GM19452 (cell line): ENCODE measurements around the gene CCNI2.
"Not testable (repeated sequence)": the region's sequence is repeated elsewhere in the genome, so short reads cannot be mapped to it uniquely, and the experiment has no call there.

Experiments used
- ATAC-seq: cut with Tn5 transposase; IDR thresholded peaks from one replicate; pipeline ENCODE4 v1.9.1; 2021; ENCODE audit not compliant: unreplicated experiment

Gene CCNI2

DNA sequence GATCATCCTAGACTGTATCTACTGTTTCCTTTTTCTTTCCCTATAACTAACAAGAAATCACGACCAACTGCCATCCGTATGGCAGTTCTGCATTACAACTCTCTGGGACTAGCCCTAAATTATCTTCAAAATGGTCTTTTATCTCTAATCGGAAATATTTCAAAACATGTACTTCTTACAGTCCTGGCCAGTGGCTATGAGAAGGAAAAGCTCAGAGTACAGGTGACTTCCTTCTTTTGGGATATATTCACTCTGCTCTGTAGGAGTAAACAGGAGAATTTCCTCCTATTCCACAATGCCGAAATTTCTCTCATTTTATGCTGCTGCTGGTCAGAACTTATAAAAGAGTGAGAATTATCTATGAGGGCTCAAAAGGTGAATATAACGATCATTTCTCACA, 31.6 kb downstream of the CCNI2 start:
- no peak for ATAC-seq

- no peak for ATAC-seq
These were observed 32.7 kb downstream of the CCNI2 start for GRCh38 chr5:132779961-132780360.

DNA sequence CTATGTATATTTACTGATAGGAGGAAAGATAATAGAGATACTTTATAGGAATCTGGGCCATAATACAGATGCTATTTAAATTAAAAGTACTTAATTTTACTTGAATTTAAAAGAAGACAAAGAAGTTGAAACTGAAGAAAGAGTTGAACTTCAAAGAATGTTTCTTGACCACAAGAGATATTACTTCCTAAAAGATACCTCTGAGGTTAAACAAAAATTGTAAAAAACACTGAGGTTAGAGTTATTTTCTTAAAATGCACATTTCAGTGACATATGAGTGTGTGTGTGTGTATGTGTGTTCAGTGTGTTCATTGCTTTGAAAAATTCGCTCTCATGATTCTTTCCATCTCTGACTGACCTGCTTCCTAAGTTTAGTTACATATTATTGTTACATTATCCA, 33.4 kb downstream of the CCNI2 start:
- no peak for ATAC-seq

GRCh38 chr5:132781029-132781428, 33.8 kb downstream of the CCNI2 start:
- no peak for ATAC-seq

DNA sequence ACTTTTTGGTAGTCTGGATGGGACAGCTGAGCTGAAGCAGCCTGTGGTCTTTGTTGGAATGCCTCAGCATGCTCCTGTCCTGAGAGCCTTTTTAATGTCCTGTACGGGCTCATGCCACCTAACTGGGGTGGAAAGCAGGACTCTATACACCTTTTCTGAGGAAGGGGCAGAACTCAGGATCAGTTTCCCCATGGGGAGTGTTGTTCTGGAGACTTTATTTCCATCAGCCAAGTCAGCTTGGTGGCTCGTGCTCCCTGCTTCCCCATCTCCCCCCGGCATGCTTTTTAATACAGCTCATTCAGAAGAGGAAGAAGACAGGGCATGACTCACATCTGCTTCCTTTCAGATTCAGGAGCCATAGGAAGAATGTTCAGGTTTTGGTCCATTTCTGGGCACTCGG, 34.9 kb downstream of the CCNI2 start:
- no peak for ATAC-seq

- no peak for ATAC-seq
These were observed 38.1 kb downstream of the CCNI2 start for GRCh38 chr5:132785365-132785764.

DNA sequence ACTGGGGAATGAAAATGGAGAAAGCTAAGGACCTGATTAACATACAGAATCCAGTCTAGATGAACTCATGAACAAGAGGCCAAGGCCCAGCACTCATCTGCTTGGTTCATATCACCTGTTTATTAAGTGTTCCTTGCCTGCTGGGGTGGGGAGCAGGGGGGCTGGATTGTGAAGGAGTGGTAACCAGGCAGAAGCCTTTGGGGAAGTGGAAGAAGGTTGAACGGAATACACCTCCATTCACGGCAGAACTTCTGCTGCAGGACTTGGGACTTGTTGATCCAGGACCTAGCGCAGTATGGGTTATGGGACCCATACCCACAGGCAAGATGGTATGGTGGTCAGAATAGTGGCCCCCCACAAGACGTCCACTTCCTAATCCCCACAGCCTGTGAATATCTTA, 38.6 kb downstream of the CCNI2 start:
- no peak for ATAC-seq

DNA sequence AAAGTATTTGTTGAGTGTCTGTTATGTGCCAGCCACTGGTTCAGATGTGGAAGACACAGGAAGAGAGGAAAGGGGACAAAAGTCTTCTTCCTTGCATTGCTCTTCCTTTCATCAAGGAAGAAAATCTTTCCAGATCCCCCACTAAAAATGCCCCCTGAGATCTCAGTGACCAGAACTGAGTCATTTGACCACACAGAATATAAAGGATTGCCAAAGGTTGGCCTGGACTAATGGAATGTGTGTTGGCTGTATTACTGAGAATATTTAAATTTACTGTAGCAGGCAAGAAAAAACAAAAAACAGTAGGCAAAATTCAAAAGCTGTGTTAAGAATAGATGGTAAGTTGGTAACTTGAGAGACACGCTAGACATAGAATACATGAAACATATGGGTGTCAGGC, 39.9 kb downstream of the CCNI2 start:
- no peak for ATAC-seq

DNA sequence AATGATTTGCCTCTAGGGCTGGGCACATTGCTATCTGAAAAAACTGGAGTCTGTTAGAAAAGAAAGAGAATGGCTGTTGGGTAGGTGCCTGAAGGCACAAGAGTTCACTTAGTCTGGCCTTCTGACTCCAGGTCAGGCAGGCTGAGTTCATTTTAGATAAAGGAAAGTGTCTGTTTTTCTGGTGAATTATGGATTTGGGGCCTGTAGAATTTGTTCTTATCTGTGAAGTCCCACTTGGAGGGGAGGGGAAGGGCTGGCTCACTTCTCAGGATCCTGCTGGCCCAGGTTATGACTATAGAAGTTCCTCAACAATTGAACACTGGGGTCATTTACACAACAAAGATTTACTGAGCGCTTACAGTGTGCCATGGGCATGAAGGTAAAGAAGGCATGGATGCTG, 41.3 kb downstream of the CCNI2 start:
- no peak for ATAC-seq

DNA sequence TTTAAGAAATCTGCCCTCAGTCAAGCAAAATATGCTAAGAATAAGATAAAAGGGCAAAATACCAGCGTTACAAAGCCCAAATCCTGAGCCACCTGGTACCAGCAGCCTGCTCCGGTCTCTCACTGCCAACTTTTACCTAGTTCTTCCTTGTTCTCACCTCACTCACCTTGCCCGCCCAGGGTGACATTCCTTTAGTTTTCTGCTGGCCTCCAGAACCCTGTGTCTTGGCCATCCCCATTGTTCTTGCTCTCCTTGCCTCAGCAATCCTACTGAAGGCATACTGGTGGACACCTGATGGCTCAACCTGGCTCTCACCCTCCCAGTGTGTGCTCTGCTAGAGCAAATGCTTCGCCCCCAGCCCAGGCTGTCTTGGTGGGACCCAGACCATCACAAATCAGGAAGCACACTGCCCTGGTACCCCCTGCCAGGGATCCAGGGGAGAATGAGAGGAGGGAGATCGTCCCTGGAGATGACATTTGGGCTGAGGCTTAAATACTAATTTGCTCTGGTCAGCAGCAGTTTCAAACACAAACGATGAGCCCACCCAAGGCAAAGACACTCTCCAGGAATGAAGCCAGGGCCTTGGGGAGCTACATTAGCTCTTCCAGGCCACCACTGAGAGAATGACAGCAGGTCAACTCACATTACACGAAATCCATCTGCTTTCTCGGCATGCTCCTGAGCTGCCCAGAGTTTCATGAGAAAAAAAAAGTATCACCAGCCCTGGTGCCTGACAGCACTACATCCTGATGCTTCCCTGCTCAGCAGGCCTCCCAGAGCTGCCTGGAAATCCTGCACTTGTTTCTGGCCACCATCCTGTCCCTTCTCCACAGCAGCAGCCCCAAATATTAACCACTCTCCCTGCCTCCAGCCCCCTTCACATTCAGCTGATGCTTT, 42.0 kb downstream of the CCNI2 start:
- no peak for ATAC-seq

GRCh38 chr5:132790201-132790865, 43.1 kb downstream of the CCNI2 start:
- no peak for ATAC-seq

DNA sequence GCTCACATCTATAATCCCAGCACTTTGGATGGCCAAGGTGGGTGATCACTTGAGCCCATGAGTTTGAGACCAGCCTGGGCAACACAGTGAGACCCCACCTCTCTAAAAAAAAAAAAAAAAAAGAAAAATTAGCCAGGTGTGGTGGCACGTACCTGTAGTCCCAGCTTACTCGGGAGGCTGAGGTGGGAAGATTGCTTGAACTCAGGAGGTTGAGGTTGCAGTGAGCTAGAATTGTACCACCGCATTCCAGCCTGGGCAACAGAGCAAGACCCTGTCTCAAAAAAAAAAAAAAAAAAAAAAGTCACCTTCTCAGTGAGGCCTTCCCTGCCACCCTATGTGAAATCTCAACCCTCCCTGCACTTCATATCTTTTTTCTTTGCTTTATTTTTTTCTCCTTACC, 43.8 kb downstream of the CCNI2 start:
- no peak for ATAC-seq

- ATAC-seq = no peak
These were observed 50.4 kb downstream of the CCNI2 start for GRCh38 chr5:132797651-132798050.

DNA sequence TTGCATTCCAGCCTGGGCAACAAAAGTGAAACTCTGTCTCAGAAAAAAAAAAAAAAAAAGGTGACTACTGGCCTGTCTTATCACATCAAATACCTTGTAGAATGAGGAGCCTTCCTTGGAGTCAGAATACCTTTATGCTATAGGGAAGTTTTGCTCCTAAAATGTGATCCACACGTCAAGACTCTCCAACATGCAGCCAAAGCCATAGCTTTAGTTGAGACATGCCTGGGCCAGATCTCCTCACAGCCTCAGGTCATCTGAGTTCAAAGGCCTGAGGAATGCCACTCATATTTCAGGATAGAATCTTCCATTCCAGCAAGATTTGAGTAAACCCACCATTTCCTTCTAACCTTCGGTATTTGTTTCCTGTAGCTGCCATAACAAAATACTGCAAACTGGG, 52.2 kb downstream of the CCNI2 start:
- ATAC-seq = no peak

DNA sequence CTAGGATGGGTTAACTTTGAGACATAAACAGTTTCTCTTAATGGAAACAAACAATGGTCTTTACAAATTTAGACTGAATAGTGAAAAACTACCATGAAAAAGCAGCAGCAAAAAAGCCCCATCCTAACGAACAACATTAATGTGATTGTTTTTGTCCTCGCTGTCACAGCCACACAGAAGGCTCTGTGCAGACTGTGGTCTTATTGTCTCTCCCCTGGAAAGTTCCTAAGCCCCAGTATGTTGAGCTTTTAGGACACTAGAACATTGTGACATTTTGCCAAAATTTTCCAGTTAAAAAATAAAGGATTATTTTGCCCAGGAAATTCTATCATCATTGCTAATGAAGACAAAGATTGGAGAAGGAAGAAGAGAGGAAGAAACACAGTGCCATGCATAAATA, 53.3 kb downstream of the CCNI2 start:
- ATAC-seq = no peak

- ATAC-seq = no peak
These were observed 54.9 kb downstream of the CCNI2 start for GRCh38 chr5:132802044-132802684.

DNA sequence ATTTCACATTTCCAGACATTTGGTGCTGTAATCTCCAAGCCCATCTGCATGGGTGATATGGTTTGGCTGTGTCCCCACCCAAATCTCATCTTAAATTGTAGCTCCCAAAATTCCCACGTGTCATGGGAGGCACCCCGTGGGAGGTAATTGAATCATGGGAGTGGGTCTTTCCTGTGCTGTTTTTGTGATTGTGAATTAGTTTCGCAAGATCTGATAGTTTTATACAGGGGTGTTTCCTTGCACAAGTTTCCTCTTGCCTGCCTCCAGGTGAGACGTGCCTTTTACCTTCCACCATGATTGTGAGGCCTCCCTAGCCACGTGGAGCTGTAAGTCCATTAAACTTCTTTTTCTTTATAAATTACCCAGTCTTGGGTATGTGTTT, 55.5 kb downstream of the CCNI2 start:
- not testable (repeated sequence) for ATAC-seq
